Measurements from ENCODE around the gene SLC22A4. TPM values are rescaled to one million over a fixed set of nuclear protein-coding genes. Genes with fewer than 3 reads are reported as not detected.
A peak's percentile ranks its signal among the peaks of the same experiment; 100 is the strongest.

SLC22A4 gene
- total RNA-seq, 1 experiment from 2014 or later = 0.72 TPM

DNA sequence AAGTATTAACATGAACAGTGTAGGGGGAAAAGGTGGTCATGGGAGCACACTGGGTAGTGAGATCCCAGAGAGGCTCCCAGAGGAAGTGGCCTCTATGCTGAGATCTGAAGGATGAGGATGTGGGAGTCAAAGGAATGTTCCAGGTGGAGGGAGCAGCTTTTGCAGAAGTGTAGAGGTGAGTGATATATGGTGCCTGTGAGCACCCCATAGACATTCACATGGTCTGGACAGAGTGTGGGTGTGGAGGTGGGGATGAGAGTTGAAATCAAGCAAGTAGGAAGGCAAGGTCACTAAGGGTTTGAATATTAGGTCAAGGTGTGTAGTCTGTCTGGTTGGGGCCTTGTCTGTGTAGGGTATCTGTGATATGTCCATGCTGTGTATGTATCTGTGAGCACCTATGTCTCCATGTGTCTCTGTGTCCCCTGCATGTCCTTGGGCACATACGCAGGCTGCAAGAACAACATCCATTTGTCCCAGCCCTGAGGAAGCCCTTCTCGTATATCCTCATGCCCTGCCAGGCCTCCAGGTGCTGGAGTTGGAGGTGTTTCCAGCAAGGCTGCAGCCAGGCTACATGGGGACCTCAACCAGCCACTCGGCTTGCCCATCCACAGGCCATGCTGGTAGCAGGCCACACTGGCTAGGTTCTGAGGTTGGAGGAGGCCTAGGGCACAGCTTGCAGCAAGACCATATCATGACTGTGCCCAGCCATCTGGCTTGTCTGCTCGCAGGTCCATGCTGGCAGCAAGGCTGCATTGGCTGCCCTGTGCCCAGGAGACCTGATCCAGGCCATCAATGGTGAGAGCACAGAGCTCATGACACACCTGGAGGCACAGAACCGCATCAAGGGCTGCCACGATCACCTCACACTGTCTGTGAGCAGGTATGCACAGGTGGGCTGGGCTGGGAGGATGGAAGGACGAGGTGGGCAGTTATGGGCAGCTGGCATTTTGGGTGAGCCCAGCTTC lies 32.0 kb upstream of the SLC22A4 start:
- peak; percentile 17 for DNase-seq
- H3K27ac Mint-ChIP-seq = peak overlapping the region in 1 of 3 experiments; percentile 55; a peak in 1 of 7 replicates
- no peak overlapping the region for H2BK20ac ChIP-seq (ENCODE audit: low read depth, low read length, poor library complexity, severe bottlenecking)

More for the DNA sequence above, 32.0 kb upstream of the SLC22A4 start:
- H3T11ph ChIP-seq (ENCODE audit: low read length) = no peak overlapping the region
- peaks cover 27 to 28% of the 10 kb centered on the region in 2 experiments for H3K4me1 Mint-ChIP-seq
- H3K9me3 ChIP-seq (ENCODE audit: control insufficient read depth, low read depth, low read length) = no peaks in the 10 kb centered on the region
- H3K9ac ChIP-seq (ENCODE audit: extremely low read depth, insufficient read length, low read length) = no peak overlapping the region
- no peak overlapping the region for H2BK12ac ChIP-seq (ENCODE audit: insufficient read length, low read depth, low read length)
- H2BK15ac ChIP-seq (ENCODE audit: low read depth, low read length) = no peak overlapping the region
- H3K36me3 Mint-ChIP-seq (ENCODE audit: insufficient read depth in 1 of 3, low read depth in 3 of 3) = 0 out of 7 replicates have a peak, but pooled peaks cover 0 to 1% (median 0%) of the 10 kb centered on the region in 3 experiments
- no peak overlapping the region for H3K56ac ChIP-seq (ENCODE audit: insufficient read length, low read depth, low read length)
- TF ChIP-seq, protein P1, sequence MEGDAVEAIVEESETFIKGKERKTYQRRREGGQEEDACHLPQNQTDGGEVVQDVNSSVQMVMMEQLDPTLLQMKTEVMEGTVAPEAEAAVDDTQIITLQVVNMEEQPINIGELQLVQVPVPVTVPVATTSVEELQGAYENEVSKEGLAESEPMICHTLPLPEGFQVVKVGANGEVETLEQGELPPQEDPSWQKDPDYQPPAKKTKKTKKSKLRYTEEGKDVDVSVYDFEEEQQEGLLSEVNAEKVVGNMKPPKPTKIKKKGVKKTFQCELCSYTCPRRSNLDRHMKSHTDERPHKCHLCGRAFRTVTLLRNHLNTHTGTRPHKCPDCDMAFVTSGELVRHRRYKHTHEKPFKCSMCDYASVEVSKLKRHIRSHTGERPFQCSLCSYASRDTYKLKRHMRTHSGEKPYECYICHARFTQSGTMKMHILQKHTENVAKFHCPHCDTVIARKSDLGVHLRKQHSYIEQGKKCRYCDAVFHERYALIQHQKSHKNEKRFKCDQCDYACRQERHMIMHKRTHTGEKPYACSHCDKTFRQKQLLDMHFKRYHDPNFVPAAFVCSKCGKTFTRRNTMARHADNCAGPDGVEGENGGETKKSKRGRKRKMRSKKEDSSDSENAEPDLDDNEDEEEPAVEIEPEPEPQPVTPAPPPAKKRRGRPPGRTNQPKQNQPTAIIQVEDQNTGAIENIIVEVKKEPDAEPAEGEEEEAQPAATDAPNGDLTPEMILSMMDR (conservative IDR thresholded peaks at IDR 0.05) = no peak
- no peak overlapping the region for H4K8ac ChIP-seq (replicated peaks; ENCODE audit: insufficient read length, low read depth, low read length)
- H3K27me3 ChIP-seq (ENCODE audit: insufficient read depth, low read length) = no peaks in the 10 kb centered on the region; the same call in 1 of the 2 replicates
- no peak overlapping the region for H2AK5ac ChIP-seq (ENCODE audit: insufficient read length, low read length)
- no CpG with 5 or more reads among the region's 7 CpGs for WGBS (ENCODE audit: extremely low coverage, insufficient read length, low lambda C conversion rate)
- no peaks in the 10 kb centered on the region for H3K79me1 ChIP-seq (ENCODE audit: insufficient read depth, low read depth, low read length, poor library complexity, severe bottlenecking)
- H3K27ac ChIP-seq (ENCODE audit: insufficient read length, low read depth, low read length) = no peak overlapping the region
- H4K5ac ChIP-seq (ENCODE audit: insufficient read length, low read depth, low read length) = no peak overlapping the region
- no peak overlapping the region; the same call in 1 of the 2 replicates for H3K14ac ChIP-seq (ENCODE audit: insufficient read depth, low read length)
- H3K4me1 ChIP-seq (ENCODE audit: insufficient read depth, low read length) = no peaks in the 10 kb centered on the region
- H2BK120ac ChIP-seq (ENCODE audit: low read depth, low read length, poor library complexity, severe bottlenecking) = no peak overlapping the region
- no peak overlapping the region for H3K4ac ChIP-seq (ENCODE audit: low read depth, low read length)
- H3K23me2 ChIP-seq (ENCODE audit: insufficient read length, low read depth, low read length, poor library complexity, severe bottlenecking) = no peaks in the 10 kb centered on the region
- H3K27me3 Mint-ChIP-seq (ENCODE audit: low read depth) = peaks cover 7% of the 10 kb centered on the region
- no peak overlapping the region for H2AFZ ChIP-seq (ENCODE audit: low read length)
- no peak overlapping the region for H3K18ac ChIP-seq (ENCODE audit: insufficient read length, low read depth, low read length)
- H3K9me3 Mint-ChIP-seq = no peaks in the 10 kb centered on the region
- no peak overlapping the region for H3K4me3 Mint-ChIP-seq
- no peak overlapping the region for H3K4me2 ChIP-seq (ENCODE audit: insufficient read depth, insufficient read length, low read length)
- no peaks in the 10 kb centered on the region for H3K79me2 ChIP-seq (ENCODE audit: insufficient read depth, low read length)
- H2BK5ac ChIP-seq (ENCODE audit: insufficient read length, low read length) = no peak overlapping the region
- H3K23ac ChIP-seq (ENCODE audit: insufficient read length, low read depth, low read length) = no peak overlapping the region
- peaks cover 5% of the 10 kb centered on the region for H4K20me1 ChIP-seq (ENCODE audit: control insufficient read depth, insufficient read depth, insufficient read length)
- no peak overlapping the region for H4K91ac ChIP-seq (ENCODE audit: insufficient read length, low read depth, low read length)

All from H9 (cell line).